HL-60 (cell line): ENCODE measurements around the gene FREM1.

ENCODE experiments used
- GABPA ChIP-seq: IDR thresholded peaks from 2 replicates; pipeline ENCODE4 v1.6.1; 2012; ENCODE audit warnings: low read depth
- POLR2AphosphoS5 ChIP-seq: IDR thresholded peaks from 2 replicates; pipeline ENCODE4 v1.6.1; 2012; ENCODE audit warnings: low read depth
- TF ChIP-seq, protein P1 (sequence below): IDR thresholded peaks from one replicate; pipeline ENCODE4 v1.5.1; 2011; ENCODE audit warnings: low read length, control low read depth, inconsistent platforms; ENCODE audit not compliant: insufficient read depth

DNA sequence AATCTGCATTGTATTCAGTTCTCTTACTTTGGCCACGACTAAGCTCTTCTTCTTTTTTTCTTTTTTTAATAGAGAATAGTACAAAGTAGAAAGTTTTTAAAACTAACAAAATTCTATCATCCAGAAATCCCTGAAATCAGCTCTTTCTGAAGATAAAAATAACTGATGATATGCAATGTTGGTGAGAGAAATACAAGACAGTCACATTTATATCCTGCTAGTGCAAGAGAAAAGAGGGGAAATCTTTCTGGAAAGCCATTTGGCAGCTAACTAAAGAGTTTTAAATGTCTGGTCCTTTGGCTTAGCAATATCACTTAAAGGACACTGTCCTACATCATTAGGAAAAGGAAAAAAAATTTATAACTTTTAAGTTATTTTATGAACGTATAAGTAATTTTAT lies 27.0 kb upstream of the FREM1 start:
- TF ChIP-seq POLR2AphosphoS5: no peak
- TF ChIP-seq, protein P1, sequence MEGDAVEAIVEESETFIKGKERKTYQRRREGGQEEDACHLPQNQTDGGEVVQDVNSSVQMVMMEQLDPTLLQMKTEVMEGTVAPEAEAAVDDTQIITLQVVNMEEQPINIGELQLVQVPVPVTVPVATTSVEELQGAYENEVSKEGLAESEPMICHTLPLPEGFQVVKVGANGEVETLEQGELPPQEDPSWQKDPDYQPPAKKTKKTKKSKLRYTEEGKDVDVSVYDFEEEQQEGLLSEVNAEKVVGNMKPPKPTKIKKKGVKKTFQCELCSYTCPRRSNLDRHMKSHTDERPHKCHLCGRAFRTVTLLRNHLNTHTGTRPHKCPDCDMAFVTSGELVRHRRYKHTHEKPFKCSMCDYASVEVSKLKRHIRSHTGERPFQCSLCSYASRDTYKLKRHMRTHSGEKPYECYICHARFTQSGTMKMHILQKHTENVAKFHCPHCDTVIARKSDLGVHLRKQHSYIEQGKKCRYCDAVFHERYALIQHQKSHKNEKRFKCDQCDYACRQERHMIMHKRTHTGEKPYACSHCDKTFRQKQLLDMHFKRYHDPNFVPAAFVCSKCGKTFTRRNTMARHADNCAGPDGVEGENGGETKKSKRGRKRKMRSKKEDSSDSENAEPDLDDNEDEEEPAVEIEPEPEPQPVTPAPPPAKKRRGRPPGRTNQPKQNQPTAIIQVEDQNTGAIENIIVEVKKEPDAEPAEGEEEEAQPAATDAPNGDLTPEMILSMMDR: no peak
- TF ChIP-seq GABPA: no peak
